Colonic mucosa (tissue), 4 donors: ENCODE results near the gene NBAS. TPM values are rescaled to one million over a fixed set of nuclear protein-coding genes. Genes with fewer than 3 reads are reported as not detected.

Source experiments
- DNase-seq: peaks from one replicate; pipeline ENCODE4 v3.0.0-alpha.2; 2020
- H3K27ac ChIP-seq: fragments of 200-600 bp; one replicate; pipeline ENCODE4 v1.8.0; 2021
- H3K27me3 ChIP-seq: fragments of 200-600 bp; one replicate; pipeline ENCODE4 v1.8.0; 2021
- H3K36me3 ChIP-seq: fragments of 200-600 bp; one replicate; pipeline ENCODE4 v1.8.0; 2021
- H3K4me1 ChIP-seq: fragments of 200-600 bp; one replicate; pipeline ENCODE4 v1.8.0; 2021; ENCODE audit warnings: mild to moderate bottlenecking
- H3K4me3 ChIP-seq: fragments of 200-600 bp; one replicate; pipeline ENCODE4 v1.8.0; 2021
- H3K9ac ChIP-seq, 2 donors: one replicate each; pipeline ENCODE4 v1.7.0; 2013; ENCODE audit warnings: control low read depth in 2 of 2, low read depth in 2 of 2, low read length in 2 of 2
- H3K9me3 ChIP-seq: fragments of 200-600 bp; one replicate; pipeline ENCODE4 v1.8.0; 2021
- CTCF ChIP-seq: fragments of 200-600 bp; IDR thresholded peaks from one replicate; pipeline ENCODE4 v1.8.0; 2022; ENCODE audit warnings: antibody characterized with exemption, mild to moderate bottlenecking
- intact Hi-C: fragments of 100-400 bp; cut with DNase I; formaldehyde crosslinking; loops from one replicate; pipeline ENCODE4 v1.14.1; 2022
- total RNA-seq, 2 donors: library from RNA; stranded (reverse); fragmentation: NEBNext Ultra II Directional in 1 of 2; extraction: Animal tissue kit (Norgen Biotek cat#: 25700) in 1 of 2; gene quantifications; one replicate each; pipeline ENCODE4 v1.2.1, GENCODE V29; 2021
- donor health status: healthy.
- donor health status: DM: no; HTN: no; CAD: no.
- donor health status: DM: no; HTN: no; CAD: no.

NBAS gene
- total RNA-seq, 2 donors from 2014 or later = 34.4 to 38.9 TPM

- no peaks in the 10 kb centered on the region for H3K27me3 ChIP-seq
- TF ChIP-seq CTCF = no peak
- no peaks in the 10 kb centered on the region for H3K9me3 ChIP-seq
- intact Hi-C loops = no loop called here
- DNase-seq = no peak
- H3K4me3 ChIP-seq = no peak overlapping the region
- no peak overlapping the region for H3K27ac ChIP-seq
- H3K36me3 ChIP-seq = no peaks in the 10 kb centered on the region
- no peak overlapping the region for H3K9ac ChIP-seq
- H3K4me1 ChIP-seq = no peaks in the 10 kb centered on the region
Measured at GRCh38 chr2:15147591-15147990, 413.5 kb downstream of the NBAS start.

- Histone ChIP-seq H3K36me3 (no peaks in the 10 kb centered on the region), H3K9me3 (no peaks in the 10 kb centered on the region), H3K4me3 (no peak overlapping the region), H3K27me3 (no peaks in the 10 kb centered on the region), H3K9ac (no peak overlapping the region), H3K4me1 (no peaks in the 10 kb centered on the region), H3K27ac (no peak overlapping the region)
- no peak for DNase-seq
- intact Hi-C loops = no loop called here
- TF ChIP-seq CTCF = no peak
Measured at GRCh38 chr2:15146960-15147359, 414.2 kb downstream of the NBAS start.

GRCh38 chr2:15145919-15146318, 415.2 kb downstream of the NBAS start:
- Histone ChIP-seq H3K27ac (no peak overlapping the region), H3K4me3 (no peak overlapping the region), H3K27me3 (no peaks in the 10 kb centered on the region), H3K9ac (no peak overlapping the region), H3K9me3 (no peaks in the 10 kb centered on the region), H3K4me1 (no peaks in the 10 kb centered on the region), H3K36me3 (no peaks in the 10 kb centered on the region)
- intact Hi-C loops = no loop called here
- no peak for TF ChIP-seq CTCF
- no peak for DNase-seq

- Histone ChIP-seq H3K9ac (no peak overlapping the region), H3K27ac (no peak overlapping the region), H3K4me1 (no peaks in the 10 kb centered on the region), H3K27me3 (no peaks in the 10 kb centered on the region), H3K9me3 (no peaks in the 10 kb centered on the region), H3K36me3 (no peaks in the 10 kb centered on the region), H3K4me3 (no peak overlapping the region)
- no peak for TF ChIP-seq CTCF
- intact Hi-C loops = no loop called here
- no peak for DNase-seq
Measured at GRCh38 chr2:15145046-15145817, 415.9 kb downstream of the NBAS start.

- intact Hi-C loops = no loop called here
- DNase-seq = no peak
- H3K4me1 ChIP-seq = no peaks in the 10 kb centered on the region
- H3K36me3 ChIP-seq = no peaks in the 10 kb centered on the region
- no peak overlapping the region for H3K4me3 ChIP-seq
- no peak overlapping the region for H3K27ac ChIP-seq
- no peaks in the 10 kb centered on the region for H3K27me3 ChIP-seq
- TF ChIP-seq CTCF = no peak
- H3K9ac ChIP-seq = no peak overlapping the region
- no peaks in the 10 kb centered on the region for H3K9me3 ChIP-seq
Measured at GRCh38 chr2:15142069-15142689, 419.0 kb downstream of the NBAS start.
